ENCODE data around the gene PARD6G.

Gene PARD6G

GRCh38 chr18:80180778-80181564 lies 66.3 kb downstream of the PARD6G start:
- no peak overlapping the region for H3K4me3 ChIP-seq (ENCODE audit: low read depth, low read length)
- no peak for TF ChIP-seq CTCF (IDR thresholded peaks at IDR 0.05; ENCODE audit: low read depth, low read length)

GRCh38 chr18:80179857-80180558 lies 67.3 kb downstream of the PARD6G start:
- TF ChIP-seq CTCF (IDR thresholded peaks at IDR 0.05; ENCODE audit: low read depth, low read length): no peak
- H3K4me3 ChIP-seq (ENCODE audit: low read depth, low read length): no peak overlapping the region

GRCh38 chr18:80178935-80179818 lies 68.1 kb downstream of the PARD6G start:
- no peak for TF ChIP-seq CTCF (IDR thresholded peaks at IDR 0.05; ENCODE audit: low read depth, low read length)
- no peak overlapping the region for H3K4me3 ChIP-seq (ENCODE audit: low read depth, low read length)

GRCh38 chr18:80177128-80177527 lies 70.2 kb downstream of the PARD6G start:
- H3K4me3 ChIP-seq (ENCODE audit: low read depth, low read length): no peak overlapping the region
- TF ChIP-seq CTCF (IDR thresholded peaks at IDR 0.05; ENCODE audit: low read depth, low read length): no peak

- no peak for TF ChIP-seq CTCF (IDR thresholded peaks at IDR 0.05; ENCODE audit: low read depth, low read length)
- no peak overlapping the region for H3K4me3 ChIP-seq (ENCODE audit: low read depth, low read length)
Observed at GRCh38 chr18:80176334-80177073, 70.8 kb downstream of the PARD6G start.

- no peak for TF ChIP-seq CTCF (IDR thresholded peaks at IDR 0.05; ENCODE audit: low read depth, low read length)
- H3K4me3 ChIP-seq (ENCODE audit: low read depth, low read length): no peak overlapping the region
Observed at GRCh38 chr18:80175451-80176204, 71.7 kb downstream of the PARD6G start.
